DLD1 (cell line): ENCODE results near the gene ICAM2.

Experiments used
- in situ Hi-C: cut with HindIII; loops from 2 replicates; pipeline ENCODE4 v1.10.0; 2017; ENCODE audit warnings: low sequenced_read_pairs

ICAM2 gene

DNA sequence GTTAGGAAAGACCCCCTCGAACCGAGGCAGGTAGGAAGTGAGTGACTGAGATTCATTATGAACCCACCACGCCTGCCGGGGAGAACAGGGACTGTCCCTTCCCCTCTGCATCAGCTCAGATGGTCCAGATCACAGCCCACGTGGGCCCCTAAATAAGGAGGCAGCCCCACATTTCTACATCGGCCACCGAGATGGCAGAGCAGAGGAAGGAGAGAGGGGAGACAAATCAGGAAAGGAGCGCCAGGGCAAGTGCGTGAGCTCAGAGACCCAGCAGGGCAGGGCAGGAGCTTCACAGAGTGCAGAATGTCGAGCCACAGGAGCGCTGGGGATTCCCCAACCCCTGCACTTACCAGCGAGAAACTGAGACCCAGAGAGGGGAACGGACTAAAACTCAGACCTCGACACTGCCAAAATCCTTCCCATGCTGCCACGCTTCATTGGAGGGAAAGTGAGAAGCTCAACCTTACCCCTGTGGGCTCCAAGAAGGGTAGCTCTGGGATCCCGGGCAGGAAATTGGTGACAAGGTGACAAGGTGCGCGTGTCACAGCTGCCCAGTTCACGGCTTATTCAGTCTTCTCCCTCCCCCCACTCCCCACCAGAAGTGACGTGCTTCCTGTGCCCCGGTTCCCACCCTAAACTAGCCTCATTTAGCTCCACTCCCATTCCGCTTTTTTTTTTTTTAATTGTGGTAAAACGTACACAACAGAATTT lies at the start of gene ICAM2:
ICAM2 (minus strand) TSS at position 578 of the 711 bp plus-strand sequence. CDS start 13,942 bp downstream, outside the sequence.
- in situ Hi-C loops = no loop called here

DNA sequence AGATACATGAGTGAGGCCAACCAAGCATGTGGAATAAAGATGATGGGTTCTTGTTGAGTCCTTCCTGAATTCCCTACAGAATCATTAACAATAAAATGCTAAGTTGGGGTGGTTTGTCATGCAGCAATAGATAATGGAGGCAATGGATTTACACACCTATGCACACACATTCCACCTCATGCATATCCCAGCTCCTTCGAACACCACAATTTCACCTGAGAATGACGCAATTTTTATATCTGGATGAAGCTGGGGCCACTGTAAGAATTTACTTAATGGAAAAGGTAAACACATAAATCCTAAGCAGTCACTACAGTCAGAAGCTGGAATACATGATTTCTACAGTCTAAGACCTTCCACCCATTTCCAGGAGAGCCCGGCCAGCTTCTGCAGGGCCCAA lies 49.8 kb upstream of the ICAM2 start:
- in situ Hi-C loops = no loop called here

DNA sequence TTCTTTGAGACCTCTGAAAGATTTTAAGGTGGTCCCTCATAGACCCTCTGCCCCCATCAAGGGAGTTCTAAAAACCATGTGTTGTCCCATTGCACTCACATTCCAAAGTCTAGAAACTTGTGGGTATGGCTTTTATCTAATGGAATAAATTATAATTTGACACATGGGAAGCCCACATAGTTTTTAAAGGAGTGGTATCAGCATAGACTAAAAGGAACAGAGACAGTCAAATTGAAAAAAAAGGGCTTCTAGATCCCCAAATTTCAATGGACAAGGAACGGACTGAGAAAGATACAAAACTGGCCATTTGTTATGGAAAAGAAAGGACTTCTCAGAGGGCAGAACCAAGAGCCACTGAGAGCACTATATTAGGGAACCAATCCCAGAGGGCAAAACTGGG lies 48.7 kb upstream of the ICAM2 start:
- in situ Hi-C loops = no loop called here

DNA sequence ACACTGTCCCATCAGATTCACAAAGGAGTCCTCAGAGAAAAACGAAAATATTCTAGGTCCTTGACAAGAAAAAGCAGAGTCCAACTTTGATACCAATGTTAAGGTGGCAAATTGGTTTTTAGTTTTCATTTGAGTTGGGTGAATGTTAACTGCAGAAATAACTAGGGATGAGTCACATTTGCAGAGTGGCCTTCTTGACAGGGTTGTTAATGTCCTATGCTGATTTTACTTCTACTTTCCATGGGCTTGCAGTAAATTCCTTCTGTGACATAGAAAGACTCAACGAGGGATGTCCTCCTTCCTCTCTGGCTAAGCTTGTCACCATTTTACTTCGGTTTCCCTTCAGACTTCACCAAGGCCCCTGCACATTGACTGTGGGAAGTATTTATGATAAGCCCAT lies 47.2 kb upstream of the ICAM2 start:
- in situ Hi-C loops = no loop called here

DNA sequence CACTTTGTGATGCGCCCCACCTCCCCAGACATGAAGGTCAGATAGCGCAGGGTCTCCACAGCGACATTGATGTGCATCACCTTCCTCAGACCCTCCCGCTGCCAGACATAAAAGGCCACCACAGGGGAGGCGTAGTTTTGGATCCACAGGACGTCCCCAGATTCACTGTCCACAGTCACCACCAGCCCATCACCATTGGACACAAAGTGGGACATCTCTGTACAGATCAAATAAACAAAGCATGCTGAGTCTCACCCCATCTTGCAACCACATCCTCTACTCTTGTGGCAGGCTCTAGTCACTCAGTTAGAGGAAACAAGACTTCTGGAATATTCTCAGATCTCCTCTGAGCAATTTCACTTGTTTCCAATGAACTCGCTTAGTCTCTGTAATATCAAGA lies 46.3 kb upstream of the ICAM2 start:
- in situ Hi-C loops = no loop called here

DNA sequence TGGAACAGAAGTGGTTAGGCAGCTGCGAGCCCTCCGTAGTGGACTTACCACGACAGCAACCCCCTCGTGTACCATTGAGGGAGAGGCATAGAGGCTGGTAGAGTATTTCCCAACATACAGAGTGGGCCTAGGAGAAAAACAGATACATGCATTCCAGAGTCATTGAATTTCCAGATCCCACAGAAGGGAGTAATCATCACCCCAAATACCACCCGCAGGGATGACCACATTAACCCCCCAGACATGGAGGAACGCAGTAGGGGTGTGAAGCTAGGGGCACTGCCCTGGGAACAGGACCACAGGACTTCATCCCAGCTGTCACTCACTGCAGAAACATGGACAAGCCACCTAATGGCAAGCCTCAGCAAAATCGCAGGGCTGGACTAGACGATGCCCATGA lies 44.7 kb upstream of the ICAM2 start:
- in situ Hi-C loops = no loop called here

DNA sequence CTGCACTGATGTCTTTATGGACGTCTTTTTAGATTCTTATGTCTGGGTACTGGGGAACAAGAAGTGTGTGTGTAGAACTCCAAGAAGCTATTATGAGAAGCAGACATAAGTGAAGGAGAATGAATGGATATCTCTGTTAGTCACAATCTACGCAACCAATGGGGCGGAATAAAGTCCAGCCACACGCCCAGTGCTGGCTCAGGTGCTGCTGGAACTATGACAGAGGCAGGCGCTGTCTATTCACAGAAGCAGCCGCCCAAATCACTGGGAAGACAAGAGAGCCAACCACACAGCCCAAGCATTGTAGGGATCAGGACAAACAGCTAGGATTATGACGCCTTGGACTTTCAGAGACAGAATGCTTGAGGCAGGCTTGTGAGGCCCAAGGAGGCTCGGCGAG lies 43.9 kb upstream of the ICAM2 start:
- in situ Hi-C loops = no loop called here

DNA sequence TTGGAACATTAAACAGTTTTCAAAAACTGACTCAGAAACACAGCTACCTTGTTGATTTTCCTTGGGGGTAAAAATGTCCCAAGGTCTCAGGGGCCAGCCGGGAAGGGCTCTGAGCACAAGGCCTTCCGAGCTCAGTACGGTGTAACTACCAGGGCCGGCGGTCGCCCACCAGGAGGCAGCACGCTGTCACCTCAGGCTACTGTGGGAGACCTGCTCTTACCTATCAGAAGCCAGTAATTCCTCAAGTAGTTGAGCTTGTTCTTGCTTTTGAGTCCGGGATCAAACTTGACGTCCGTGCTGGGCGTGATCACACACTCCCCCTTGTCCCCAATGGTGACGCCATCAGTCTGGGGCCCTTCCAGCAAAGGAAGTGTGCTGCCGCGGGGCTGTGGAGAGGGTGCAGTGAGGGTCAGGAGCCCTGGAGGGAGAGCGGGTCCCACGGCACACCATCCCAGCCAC lies 43.4 kb upstream of the ICAM2 start:
- in situ Hi-C loops = no loop called here

DNA sequence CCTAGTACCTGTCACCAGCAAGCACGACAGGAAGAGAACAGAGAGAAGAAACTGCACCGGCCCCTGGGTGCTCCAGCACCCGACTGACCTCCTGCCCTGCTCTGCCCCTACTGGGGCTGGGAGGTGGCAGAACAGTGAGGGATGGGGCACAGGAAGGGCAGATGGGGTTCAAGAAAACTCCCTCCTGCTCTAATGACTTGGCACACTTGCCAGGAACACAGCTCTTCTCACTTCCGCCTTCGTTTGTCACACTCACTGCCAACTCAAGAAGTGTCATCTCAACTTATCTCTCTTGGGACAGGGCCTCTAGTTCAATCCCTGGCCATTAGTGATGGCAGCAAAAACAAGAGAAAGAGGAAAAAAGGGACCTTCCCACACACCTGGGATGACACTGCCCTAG lies 42.7 kb upstream of the ICAM2 start:
- in situ Hi-C loops = no loop called here

DNA sequence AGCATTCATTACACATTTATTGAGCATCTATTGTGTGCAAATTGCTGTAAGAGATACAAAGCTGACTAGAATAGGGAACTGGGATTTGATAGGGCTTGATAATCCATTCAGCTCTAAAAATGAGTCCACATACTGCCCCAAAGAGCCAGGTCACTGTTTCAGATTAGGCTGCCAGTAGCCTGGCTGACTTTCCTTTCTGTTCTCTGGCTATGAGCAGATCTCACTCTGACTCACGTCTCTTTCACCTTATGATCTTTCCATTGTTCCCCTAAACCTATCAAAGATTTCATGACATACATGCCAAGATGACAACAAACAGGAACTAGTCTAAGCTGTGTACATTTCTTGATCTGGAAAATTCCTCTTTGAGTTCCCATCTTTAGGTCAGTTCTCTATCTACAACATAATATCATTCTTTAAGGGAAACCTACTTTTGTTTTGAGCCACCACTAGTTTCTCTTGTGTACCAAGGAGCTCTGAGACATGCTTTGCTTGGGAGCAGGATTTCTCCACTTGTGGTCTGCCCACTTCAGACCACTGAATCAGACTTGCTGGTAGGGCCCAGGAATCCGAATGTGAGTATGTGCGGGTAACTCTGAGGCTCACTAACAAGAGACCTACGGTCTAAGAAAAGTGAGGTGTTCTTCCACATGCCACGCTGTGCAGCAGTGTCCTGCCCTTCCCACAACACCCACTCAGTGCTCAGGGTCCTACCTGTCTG lies 40.9 kb upstream of the ICAM2 start:
- in situ Hi-C loops = no loop called here

DNA sequence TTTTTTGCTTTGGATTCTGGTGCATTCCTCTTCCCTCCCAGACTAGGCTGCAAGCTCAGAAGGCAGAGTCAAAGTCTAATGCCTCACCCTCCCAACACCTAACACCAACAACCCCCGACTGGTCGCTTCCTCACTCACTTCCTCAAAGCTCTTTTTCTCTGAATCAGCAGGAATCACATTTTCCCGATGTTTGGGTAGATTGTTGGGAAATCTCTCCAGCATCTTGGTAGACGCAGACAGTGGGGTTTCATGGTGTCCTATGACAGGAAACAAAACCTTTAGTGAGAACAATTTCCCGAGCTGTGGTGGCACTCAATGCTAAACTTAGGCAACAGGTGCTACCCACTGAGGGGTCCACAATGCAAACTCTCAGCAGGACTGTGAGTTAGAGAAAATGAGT lies 39.9 kb upstream of the ICAM2 start:
- in situ Hi-C loops = no loop called here

DNA sequence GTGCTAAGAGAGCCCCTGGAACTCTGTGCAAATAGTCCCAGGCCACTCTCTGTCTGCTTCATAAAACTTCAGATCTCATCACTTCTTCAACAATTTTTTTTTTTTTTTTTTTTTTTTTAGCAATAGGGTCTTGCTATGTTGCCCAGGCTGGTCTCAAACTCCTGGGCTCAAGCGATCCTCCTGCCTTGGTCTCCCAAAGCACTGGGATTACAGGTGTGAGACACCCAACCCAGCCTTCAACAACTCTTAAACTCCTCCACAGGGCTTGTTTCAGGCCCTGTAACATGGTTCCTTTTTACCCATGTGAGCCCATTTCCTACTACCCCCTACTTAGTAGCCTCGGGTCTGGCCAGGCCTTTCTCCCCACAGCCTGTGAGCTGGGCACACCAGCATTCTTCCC lies 39.3 kb upstream of the ICAM2 start:
- in situ Hi-C loops = no loop called here

DNA sequence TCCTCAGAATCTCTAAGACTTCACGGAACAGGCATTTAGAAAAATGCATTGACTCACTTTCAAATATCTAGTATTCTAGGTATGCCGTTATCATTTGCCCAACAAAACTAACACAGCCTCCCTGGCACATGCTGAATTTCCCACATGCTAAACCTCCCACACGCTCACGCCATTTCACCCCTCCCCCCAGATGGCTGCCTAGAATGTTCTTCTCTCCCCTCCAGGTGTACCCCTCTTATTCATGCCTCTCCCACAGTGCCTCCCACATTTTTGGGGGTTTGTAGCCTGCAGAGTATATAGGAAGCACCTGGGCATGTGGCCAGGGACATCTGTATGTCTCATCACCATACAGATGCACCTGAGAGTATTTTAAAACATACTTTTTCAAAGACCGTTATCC lies 38.2 kb upstream of the ICAM2 start:
- in situ Hi-C loops = no loop called here

DNA sequence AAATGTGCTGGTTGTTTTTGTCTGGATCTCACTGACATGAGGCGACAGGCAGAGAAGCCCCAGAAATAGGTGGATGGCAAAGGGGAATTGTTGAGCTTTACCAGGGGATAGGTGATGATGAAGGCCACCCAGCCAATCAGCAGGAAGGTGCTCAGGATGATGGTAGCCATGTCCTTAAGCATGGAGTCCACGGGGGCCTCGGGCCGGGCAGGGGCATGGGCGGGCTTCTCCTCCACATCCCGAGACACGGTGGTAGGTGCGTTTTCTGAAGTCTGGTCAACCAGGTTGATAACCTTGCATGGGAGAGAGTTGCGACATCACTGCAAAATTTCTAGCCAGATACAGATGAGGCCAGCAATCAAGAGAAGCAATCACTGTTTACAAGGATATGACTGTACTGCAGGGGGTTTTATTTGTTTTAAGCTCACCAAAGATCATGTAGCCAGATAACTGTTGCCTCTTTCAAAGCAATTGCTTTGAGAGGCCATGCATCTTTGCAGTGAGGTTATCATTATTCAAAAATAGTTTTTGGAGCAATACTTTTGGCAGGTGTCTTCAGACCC lies 37.3 kb upstream of the ICAM2 start:
- in situ Hi-C loops = no loop called here

DNA sequence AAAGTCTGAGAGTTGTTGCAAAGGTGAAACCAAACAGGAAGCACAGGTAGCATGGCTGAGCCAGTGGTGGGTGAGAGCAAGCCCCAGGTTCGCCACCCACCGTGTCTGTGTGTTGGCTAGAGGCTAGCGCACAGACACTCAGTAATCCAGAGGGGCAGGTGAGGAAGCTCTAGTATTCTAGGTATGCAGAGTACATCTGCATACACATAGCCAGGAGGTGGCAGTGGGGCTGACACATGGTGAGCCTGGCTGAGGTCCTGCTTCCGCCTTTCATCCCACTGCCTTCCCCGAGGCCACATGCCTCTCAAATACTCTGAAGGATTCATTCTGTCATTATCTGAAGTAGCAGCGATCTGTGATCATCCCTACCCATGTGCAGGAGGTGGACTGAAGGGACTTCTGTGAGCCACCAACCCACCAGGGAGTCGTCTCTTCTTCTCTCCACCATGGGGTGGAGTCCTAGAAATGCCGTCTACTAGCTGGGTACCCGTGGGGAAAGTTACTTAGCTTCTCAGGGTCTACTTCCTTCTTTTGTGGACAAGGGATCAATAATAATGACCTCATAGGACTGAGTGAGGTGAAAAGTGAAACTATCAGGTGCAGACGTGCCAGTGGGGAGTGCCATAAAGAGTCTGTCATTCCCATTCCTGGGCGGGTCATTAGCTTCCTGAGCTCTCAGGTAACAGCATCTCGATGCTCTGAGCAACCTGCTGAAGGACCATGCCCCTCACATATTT lies 36.0 kb upstream of the ICAM2 start:
- in situ Hi-C loops = no loop called here

DNA sequence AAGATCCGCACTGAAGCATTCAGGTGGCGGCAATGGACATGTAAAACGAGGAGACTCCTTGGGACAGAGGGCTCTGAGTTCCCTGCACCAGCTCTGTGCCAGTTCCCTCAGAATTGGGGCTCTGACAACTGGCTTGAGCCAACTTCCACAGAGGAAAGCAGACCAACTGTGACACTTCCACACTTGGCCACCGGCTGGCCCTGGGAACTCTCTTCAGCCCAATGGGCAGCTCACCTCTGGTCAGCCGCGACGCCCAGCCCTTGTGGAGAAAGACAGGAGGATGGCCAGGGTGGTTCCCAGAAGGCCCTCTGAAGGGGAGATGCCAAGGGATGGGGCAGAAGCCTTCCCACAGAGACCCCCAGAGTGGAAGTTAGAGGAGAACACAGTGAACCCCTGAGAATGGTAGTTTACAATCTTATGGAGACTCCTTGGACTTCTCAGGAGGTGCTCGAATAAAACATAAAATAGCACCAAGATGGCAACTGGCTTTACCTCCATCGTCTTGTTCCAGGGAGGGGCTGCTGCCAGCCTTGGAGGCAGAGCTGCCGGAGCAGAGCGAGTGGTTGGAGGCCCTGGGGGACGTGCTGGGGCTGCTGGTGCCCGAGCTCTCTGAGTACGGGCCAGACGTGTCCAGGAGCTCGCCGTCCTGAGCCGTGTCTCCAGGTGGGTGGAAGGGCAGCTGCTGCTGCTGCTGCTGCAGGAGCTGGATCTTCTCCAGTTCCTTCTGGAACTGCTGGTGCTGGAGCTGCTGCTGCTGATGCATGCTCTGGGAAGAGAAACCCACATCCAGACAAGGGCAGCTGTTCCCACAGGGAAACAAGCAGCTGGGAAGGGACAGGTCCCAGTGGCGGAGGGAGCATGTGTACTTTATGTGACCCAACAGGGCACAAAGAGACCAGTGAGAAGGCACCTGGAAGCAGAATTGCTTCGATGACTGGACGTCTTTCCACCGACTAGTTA lies 35.0 kb upstream of the ICAM2 start:
- in situ Hi-C loops = no loop called here

DNA sequence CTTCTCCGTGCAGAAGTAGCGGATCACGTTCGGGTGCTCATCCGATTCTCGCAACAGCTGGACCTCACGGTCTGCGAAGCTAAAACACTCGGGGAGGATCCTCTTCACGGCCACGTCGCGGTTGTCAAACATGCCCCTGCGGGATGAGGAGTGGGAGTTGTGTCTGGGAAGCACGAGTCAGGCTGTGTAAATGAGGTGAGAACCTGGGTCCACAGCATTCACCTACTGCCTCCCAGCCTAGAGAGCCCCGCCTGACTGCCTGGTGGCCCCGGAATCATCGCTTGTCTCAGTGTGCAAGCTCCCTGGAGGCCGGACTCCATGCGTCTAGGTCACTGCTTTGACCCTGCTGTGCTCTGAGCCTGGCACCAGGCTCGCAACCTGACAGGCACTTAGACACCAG lies 33.9 kb upstream of the ICAM2 start:
- in situ Hi-C loops = no loop called here

DNA sequence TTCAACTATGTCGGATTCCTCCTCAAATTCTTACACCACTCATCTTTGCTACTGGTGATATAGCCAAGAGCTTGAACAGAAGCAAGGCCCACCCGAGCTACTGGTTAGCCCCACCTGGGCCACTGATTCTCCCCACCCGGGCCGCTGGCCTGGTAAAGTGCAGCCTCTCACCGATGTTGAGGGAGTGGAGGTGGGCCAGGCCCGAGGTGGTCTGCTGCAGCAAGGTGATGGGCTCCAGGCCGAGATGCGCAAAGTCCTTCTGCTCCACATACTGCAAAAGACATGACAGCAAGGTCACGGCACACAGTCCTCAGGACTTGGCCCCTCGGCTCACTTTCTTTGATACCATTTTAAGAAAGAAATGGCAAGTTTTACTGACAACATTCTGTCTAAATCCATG lies 32.7 kb upstream of the ICAM2 start:
- in situ Hi-C loops = no loop called here

DNA sequence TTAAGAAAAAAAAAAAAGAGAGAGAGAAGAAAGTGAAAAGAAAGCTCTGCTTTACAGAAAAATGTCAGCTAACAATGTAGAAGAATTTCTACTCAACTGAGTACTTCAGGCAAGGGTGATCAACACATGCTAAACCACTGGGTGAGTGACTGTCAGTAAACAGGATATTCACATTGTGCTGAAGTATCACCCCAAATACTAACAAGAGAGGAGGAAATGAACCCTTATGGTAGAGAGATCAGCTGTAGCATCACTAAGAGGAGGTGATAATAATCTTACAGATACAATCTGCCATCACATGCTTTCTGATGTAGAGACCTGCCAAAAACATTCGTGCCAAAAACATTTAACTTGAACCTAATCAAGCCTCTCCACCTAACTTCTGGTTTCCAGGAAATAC lies 30.7 kb upstream of the ICAM2 start:
- in situ Hi-C loops = no loop called here

DNA sequence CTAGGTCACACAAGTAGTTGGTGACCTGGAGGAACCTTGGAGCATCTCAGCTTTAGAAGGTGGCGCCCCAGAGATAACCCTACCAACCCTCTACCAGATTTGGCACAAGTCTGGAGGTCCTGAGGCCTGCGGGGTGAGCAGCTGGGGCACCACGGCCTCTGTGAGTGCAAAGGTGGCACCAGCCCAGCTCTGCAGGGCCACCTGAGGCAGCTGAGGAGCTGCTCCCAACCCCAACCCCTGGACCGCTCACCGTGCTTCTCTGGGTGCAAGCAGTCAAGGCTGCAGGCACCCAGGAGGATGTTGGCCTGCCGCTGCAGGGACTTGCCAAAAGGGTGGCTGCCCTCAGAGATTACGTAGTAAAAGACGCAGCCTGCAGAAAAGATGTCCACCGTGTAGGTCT lies 28.4 kb upstream of the ICAM2 start:
- in situ Hi-C loops = loop anchor here (5.0 kb wide), 1 partner anchor 83 kb away; the partner anchor contains the start of gene ERN1
